Activated naive CD8-positive, alpha-beta T cell treated with anti-CD3 and anti-CD28 coated beads, Interleukin-2, amount 50 U/mL, for 24 hours (primary cell): ENCODE measurements around the gene RASD2.
A peak's percentile ranks its signal among the peaks of the same experiment; 100 is the strongest.

Experiments used
- ATAC-seq: fragments of 150-1000 bp; cut with Tn5 transposase; one replicate; pipeline ENCODE4 v1.10.0; 2021
- DNase-seq: peaks from one replicate; pipeline ENCODE4 v3.0.0; 2021
- H3K27ac Mint-ChIP-seq: one replicate; pipeline ENCODE4 v1.8.0; 2021; ENCODE audit warnings: mild to moderate bottlenecking, mixed read lengths
- H3K27me3 Mint-ChIP-seq: one replicate; pipeline ENCODE4 v1.8.0; 2021; ENCODE audit warnings: mixed read lengths
- H3K36me3 Mint-ChIP-seq: one replicate; pipeline ENCODE4 v1.8.0; 2021; ENCODE audit warnings: low read depth, mixed read lengths
- H3K4me1 Mint-ChIP-seq: one replicate; pipeline ENCODE4 v1.8.0; 2021; ENCODE audit warnings: mixed read lengths
- H3K4me3 Mint-ChIP-seq: one replicate; pipeline ENCODE4 v1.8.0; 2021; ENCODE audit warnings: mild to moderate bottlenecking, moderate library complexity, mixed read lengths
- H3K9me3 Mint-ChIP-seq: one replicate; pipeline ENCODE4 v1.8.0; 2021; ENCODE audit warnings: mixed read lengths

RASD2 gene

GRCh38 chr22:35556666-35557065, 16.0 kb downstream of the RASD2 start:
- peaks cover 16% of the 10 kb centered on the region for H3K4me1 Mint-ChIP-seq
- H3K36me3 Mint-ChIP-seq, result no peaks in the 10 kb centered on the region
- H3K4me3 Mint-ChIP-seq, result no peak overlapping the region
- peaks cover 17% of the 10 kb centered on the region for H3K27me3 Mint-ChIP-seq
- H3K9me3 Mint-ChIP-seq, result no peaks in the 10 kb centered on the region
- DNase-seq (no peak), ATAC-seq (no peak)
- H3K27ac Mint-ChIP-seq, result no peak overlapping the region

GRCh38 chr22:35558031-35558430, 17.4 kb downstream of the RASD2 start:
- no peak overlapping the region for H3K27ac Mint-ChIP-seq
- H3K36me3 Mint-ChIP-seq, result no peaks in the 10 kb centered on the region
- ATAC-seq (no peak), DNase-seq (no peak)
- H3K9me3 Mint-ChIP-seq, result no peaks in the 10 kb centered on the region
- H3K4me1 Mint-ChIP-seq, result peaks cover 15% of the 10 kb centered on the region
- H3K27me3 Mint-ChIP-seq, result peaks cover 25% of the 10 kb centered on the region
- H3K4me3 Mint-ChIP-seq, result no peak overlapping the region

- peaks cover 27% of the 10 kb centered on the region for H3K27me3 Mint-ChIP-seq
- H3K27ac Mint-ChIP-seq, result no peak overlapping the region
- peaks cover 11% of the 10 kb centered on the region for H3K4me1 Mint-ChIP-seq
- no peak for DNase-seq
- no peaks in the 10 kb centered on the region for H3K36me3 Mint-ChIP-seq
- H3K9me3 Mint-ChIP-seq, result no peaks in the 10 kb centered on the region
- no peak overlapping the region for H3K4me3 Mint-ChIP-seq
- no peak for ATAC-seq
These were observed 18.1 kb downstream of the RASD2 start for GRCh38 chr22:35558719-35559118.

GRCh38 chr22:35559354-35560005, 18.8 kb downstream of the RASD2 start:
- Mint-ChIP-seq H3K4me1 (peaks cover 9% of the 10 kb centered on the region), H3K27me3 (peaks cover 27% of the 10 kb centered on the region), H3K9me3 (no peaks in the 10 kb centered on the region), H3K4me3 (no peak overlapping the region), H3K36me3 (no peaks in the 10 kb centered on the region), H3K27ac (no peak overlapping the region)
- ATAC-seq (no peak), DNase-seq (no peak)

- H3K4me1 Mint-ChIP-seq, result peaks cover 9% of the 10 kb centered on the region
- H3K9me3 Mint-ChIP-seq, result no peaks in the 10 kb centered on the region
- peaks cover 25% of the 10 kb centered on the region for H3K27me3 Mint-ChIP-seq
- ATAC-seq (no peak), DNase-seq (no peak)
- H3K4me3 Mint-ChIP-seq, result no peak overlapping the region
- H3K27ac Mint-ChIP-seq, result no peak overlapping the region
- no peaks in the 10 kb centered on the region for H3K36me3 Mint-ChIP-seq
These were observed 19.7 kb downstream of the RASD2 start for GRCh38 chr22:35560366-35560765.

- DNase-seq (no peak), ATAC-seq (no peak)
- Mint-ChIP-seq H3K4me3 (no peak overlapping the region), H3K9me3 (no peaks in the 10 kb centered on the region), H3K27me3 (peaks cover 23% of the 10 kb centered on the region), H3K4me1 (peaks cover 9% of the 10 kb centered on the region), H3K27ac (no peak overlapping the region), H3K36me3 (no peaks in the 10 kb centered on the region)
These were observed 20.2 kb downstream of the RASD2 start for GRCh38 chr22:35560824-35561223.

- H3K36me3 Mint-ChIP-seq, result no peaks in the 10 kb centered on the region
- no peak overlapping the region for H3K4me3 Mint-ChIP-seq
These were observed 21.3 kb downstream of the RASD2 start for GRCh38 chr22:35561796-35562526.

GRCh38 chr22:35563211-35563610, 22.6 kb downstream of the RASD2 start:
- Mint-ChIP-seq H3K4me3 (no peak overlapping the region), H3K27me3 (peaks cover 23% of the 10 kb centered on the region)

More at GRCh38 chr22:35561796-35562526, 21.3 kb downstream of the RASD2 start:
- peaks cover 9% of the 10 kb centered on the region for H3K4me1 Mint-ChIP-seq
- DNase-seq, result peak; percentile 22
- ATAC-seq, result peak; percentile 75
- H3K27ac Mint-ChIP-seq, result peak overlapping the region; percentile 28
- no peaks in the 10 kb centered on the region for H3K9me3 Mint-ChIP-seq
- peaks cover 23% of the 10 kb centered on the region for H3K27me3 Mint-ChIP-seq

GRCh38 chr22:35564975-35565867, 24.6 kb downstream of the RASD2 start:
- Mint-ChIP-seq H3K27ac (no peak overlapping the region), H3K4me1 (peaks cover 9% of the 10 kb centered on the region), H3K9me3 (no peaks in the 10 kb centered on the region), H3K4me3 (no peak overlapping the region), H3K27me3 (peaks cover 20% of the 10 kb centered on the region), H3K36me3 (no peaks in the 10 kb centered on the region)
- ATAC-seq (no peak), DNase-seq (no peak)

More at GRCh38 chr22:35563211-35563610, 22.6 kb downstream of the RASD2 start:
- Mint-ChIP-seq H3K4me1 (peaks cover 9% of the 10 kb centered on the region), H3K9me3 (no peaks in the 10 kb centered on the region), H3K27ac (no peak overlapping the region), H3K36me3 (no peaks in the 10 kb centered on the region)
- DNase-seq (no peak), ATAC-seq (no peak)

- Mint-ChIP-seq H3K36me3 (no peaks in the 10 kb centered on the region), H3K4me1 (no peaks in the 10 kb centered on the region), H3K9me3 (no peaks in the 10 kb centered on the region), H3K4me3 (no peak overlapping the region), H3K27ac (no peak overlapping the region), H3K27me3 (peaks cover 4% of the 10 kb centered on the region)
- ATAC-seq, result no peak
- DNase-seq, result no peak
These were observed 26.9 kb downstream of the RASD2 start for GRCh38 chr22:35567351-35568141.

GRCh38 chr22:35568751-35569739, 28.4 kb downstream of the RASD2 start:
- no peak overlapping the region for H3K4me3 Mint-ChIP-seq
- no peak for DNase-seq

GRCh38 chr22:35569916-35570315, 29.3 kb downstream of the RASD2 start:
- ATAC-seq (no peak), DNase-seq (no peak)
- H3K9me3 Mint-ChIP-seq, result no peaks in the 10 kb centered on the region
- no peaks in the 10 kb centered on the region for H3K4me1 Mint-ChIP-seq
- no peaks in the 10 kb centered on the region for H3K36me3 Mint-ChIP-seq
- no peak overlapping the region for H3K4me3 Mint-ChIP-seq
- no peak overlapping the region for H3K27ac Mint-ChIP-seq
- no peaks in the 10 kb centered on the region for H3K27me3 Mint-ChIP-seq

More at GRCh38 chr22:35568751-35569739, 28.4 kb downstream of the RASD2 start:
- H3K36me3 Mint-ChIP-seq, result no peaks in the 10 kb centered on the region
- H3K27ac Mint-ChIP-seq, result no peak overlapping the region
- H3K9me3 Mint-ChIP-seq, result no peaks in the 10 kb centered on the region
- ATAC-seq, result no peak
- H3K4me1 Mint-ChIP-seq, result no peaks in the 10 kb centered on the region
- no peaks in the 10 kb centered on the region for H3K27me3 Mint-ChIP-seq

GRCh38 chr22:35570686-35571194, 30.1 kb downstream of the RASD2 start:
- no peak for DNase-seq
- no peak for ATAC-seq
- no peaks in the 10 kb centered on the region for H3K27me3 Mint-ChIP-seq
- H3K27ac Mint-ChIP-seq, result no peak overlapping the region
- H3K4me3 Mint-ChIP-seq, result no peak overlapping the region
- H3K9me3 Mint-ChIP-seq, result no peaks in the 10 kb centered on the region
- no peaks in the 10 kb centered on the region for H3K36me3 Mint-ChIP-seq
- no peaks in the 10 kb centered on the region for H3K4me1 Mint-ChIP-seq
